UCSD-AML1 (cell line): ENCODE data around the gene ALK.

Experiments used
- DNase-seq: peaks from one replicate; lab custom pipeline; 2025; ENCODE audit not compliant: unreplicated experiment; lab: John Stamatoyannopoulos, UW

Gene ALK

GRCh38 chr2:29662861-29663260 lies 258.5 kb downstream of the ALK start:
- no peak for DNase-seq

GRCh38 chr2:29660201-29660600 lies 261.2 kb downstream of the ALK start:
- DNase-seq = no peak

GRCh38 chr2:29659178-29659577 lies 262.2 kb downstream of the ALK start:
- DNase-seq = no peak

- DNase-seq = no peak
Observed at GRCh38 chr2:29657674-29658073, 263.7 kb downstream of the ALK start.

- DNase-seq = no peak
Observed at GRCh38 chr2:29655391-29656086, 265.8 kb downstream of the ALK start.

- DNase-seq = no peak
Observed at GRCh38 chr2:29650631-29651097, 270.7 kb downstream of the ALK start.

- no peak for DNase-seq
Observed at GRCh38 chr2:29644949-29645348, 276.4 kb downstream of the ALK start.

GRCh38 chr2:29643196-29643595 lies 278.2 kb downstream of the ALK start:
- DNase-seq = no peak

GRCh38 chr2:29640360-29640759 lies 281.0 kb downstream of the ALK start:
- DNase-seq = no peak

- DNase-seq = no peak
Observed at GRCh38 chr2:29638641-29639040, 282.7 kb downstream of the ALK start.

- no peak for DNase-seq
Observed at GRCh38 chr2:29634916-29635315, 286.5 kb downstream of the ALK start.

- DNase-seq = no peak
Observed at GRCh38 chr2:29632018-29632417, 289.4 kb downstream of the ALK start.

- DNase-seq = no peak
Observed at GRCh38 chr2:29629495-29629894, 291.9 kb downstream of the ALK start.

GRCh38 chr2:29628862-29629261 lies 292.5 kb downstream of the ALK start:
- no peak for DNase-seq

- DNase-seq = no peak
Observed at GRCh38 chr2:29628108-29628745, 293.2 kb downstream of the ALK start.

- no peak for DNase-seq
Observed at GRCh38 chr2:29627279-29627711, 294.1 kb downstream of the ALK start.

GRCh38 chr2:29620890-29621289 lies 300.5 kb downstream of the ALK start:
- DNase-seq = no peak

- DNase-seq = no peak
Observed at GRCh38 chr2:29619689-29620088, 301.7 kb downstream of the ALK start.

- no peak for DNase-seq
Observed at GRCh38 chr2:29618024-29618423, 303.4 kb downstream of the ALK start.

- no peak for DNase-seq
Observed at GRCh38 chr2:29617351-29617750, 304.0 kb downstream of the ALK start.

GRCh38 chr2:29616569-29616968 lies 304.8 kb downstream of the ALK start:
- no peak for DNase-seq

GRCh38 chr2:29615841-29616240 lies 305.5 kb downstream of the ALK start:
- no peak for DNase-seq

GRCh38 chr2:29615183-29615582 lies 306.2 kb downstream of the ALK start:
- DNase-seq = no peak
